GM12878 (cell line): ENCODE measurements around the gene ATF2. TPM values are rescaled to one million over a fixed set of nuclear protein-coding genes. Genes with fewer than 3 reads are reported as not detected.

Source experiments
- CEBPB ChIP-seq, 2 experiments: fragments of 150-350 bp in 1 of 2; IDR thresholded peaks; 2 replicates each; pipeline ENCODE4 v1.6.1; 2012 to 2014; ENCODE audit warnings: low read depth in 2 of 2, low read length in 2 of 2, borderline replicate concordance in 1 of 2, inconsistent platforms in 1 of 2
- CHD1 ChIP-seq: IDR thresholded peaks from 2 replicates; pipeline ENCODE4 v1.6.1; 2012; ENCODE audit warnings: low read depth, low read length, improper control_type of control experiment
- CHD4 ChIP-seq: fragments of 200-600 bp; sonication (generic); IDR thresholded peaks from 2 replicates; pipeline ENCODE4 v1.6.1; 2016; ENCODE audit warnings: mild to moderate bottlenecking
- KLF5 ChIP-seq: fragments of 450-650 bp; IDR thresholded peaks from 2 replicates; pipeline ENCODE4 v1.6.1; 2014; ENCODE audit warnings: mild to moderate bottlenecking; ENCODE audit not compliant: partially characterized antibody
- MEF2B ChIP-seq: fragments of 450-650 bp; IDR thresholded peaks from 2 replicates; pipeline ENCODE4 v1.6.1; 2018; ENCODE audit warnings: mild to moderate bottlenecking, moderate library complexity; ENCODE audit not compliant: partially characterized antibody, poor library complexity, severe bottlenecking
- NR2C2 ChIP-seq: IDR thresholded peaks from 2 replicates; pipeline ENCODE4 v1.6.1; 2011; ENCODE audit warnings: borderline replicate concordance, low read depth; ENCODE audit not compliant: control insufficient read depth, insufficient read length
- NR2F1 ChIP-seq: fragments of 450-650 bp; conservative IDR thresholded peaks from 2 replicates; pipeline ENCODE4 v1.6.1; 2017; ENCODE audit warnings: mild to moderate bottlenecking
- PML ChIP-seq: IDR thresholded peaks from 2 replicates; pipeline ENCODE4 v1.6.1; 2012; ENCODE audit warnings: low read length, inconsistent platforms
- RB1 ChIP-seq: fragments of 450-650 bp; formaldehyde crosslinking; IDR thresholded peaks from 2 replicates; pipeline ENCODE4 v1.6.1; 2017; ENCODE audit warnings: mild to moderate bottlenecking, borderline replicate concordance
- SMAD5 ChIP-seq: IDR thresholded peaks from 2 replicates; pipeline ENCODE4 v1.6.1; 2016; ENCODE audit warnings: antibody characterized with exemption, low read depth
- SMC3 ChIP-seq: IDR thresholded peaks from 2 replicates; pipeline ENCODE4 v1.6.1; 2011; ENCODE audit warnings: low read length, improper control_type of control experiment, borderline replicate concordance
- STAT3 ChIP-seq: IDR thresholded peaks from 2 replicates; pipeline ENCODE4 v1.6.1; 2011; ENCODE audit warnings: low read depth, low read length, improper control_type of control experiment
- TCF12 ChIP-seq: IDR thresholded peaks from 2 replicates; pipeline ENCODE4 v1.6.1; 2011; ENCODE audit warnings: low read depth, mild to moderate bottlenecking, low read length
- TCF7 ChIP-seq: IDR thresholded peaks from 2 replicates; pipeline ENCODE4 v1.6.1; 2014; ENCODE audit warnings: antibody characterized with exemption, borderline replicate concordance
- ZNF217 ChIP-seq: fragments of 450-650 bp; IDR thresholded peaks from 2 replicates; pipeline ENCODE4 v1.6.1; 2017; ENCODE audit warnings: antibody characterized with exemption, mild to moderate bottlenecking
- ZZZ3 ChIP-seq: IDR thresholded peaks from 2 replicates; pipeline ENCODE4 v1.6.1; 2011; ENCODE audit warnings: low read depth; ENCODE audit not compliant: control insufficient read depth, insufficient read length
- polyA plus RNA-seq, 11 experiments: library from polyadenylated mRNA; depleted of rRNA in 4 of 11; unstranded in 6 of 11; stranded (reverse) in 5 of 11; fragments of >200 nt; fragmentation: Nextera tagmentation in 4 of 11; fragmentation: Illumina TruSeq in 1 of 11; extraction: Ambion mirVana in 4 of 11; extraction: Trizol in 1 of 11; gene quantifications; 1 replicate in 1 of 11; 2 replicates in 10 of 11; pipeline versions ENCODE4 v1.2.1 to v1.2.3, GENCODE V29; 2011 to 2016; ENCODE audit warnings: inconsistent platforms in 2 of 11, missing spikeins in 2 of 11, low read depth in 1 of 11
- total RNA-seq, 4 experiments: library from RNA; depleted of rRNA in 3 of 4; stranded (reverse); fragments of >200 nt in 3 of 4; fragmentation: Illumina TruSeq in 1 of 4; extraction: Trizol in 1 of 4; gene quantifications; 2 replicates each; pipeline versions ENCODE4 v1.2.1 to v1.2.3, GENCODE V29; 2013 to 2021
- TF ChIP-seq, protein P1 (sequence below): fragments of 450-650 bp; IDR thresholded peaks from 2 replicates; pipeline ENCODE4 v1.6.1; 2017; ENCODE audit warnings: mild to moderate bottlenecking
- TF ChIP-seq, protein P2 (sequence below): IDR thresholded peaks from 2 replicates; pipeline ENCODE4 v1.6.1; 2012; ENCODE audit warnings: low read depth, low read length, improper control_type of control experiment
- TF ChIP-seq, protein P3 (sequence below): fragments of 450-650 bp; IDR thresholded peaks from 2 replicates; pipeline ENCODE4 v1.6.1; 2017; ENCODE audit warnings: mild to moderate bottlenecking, low read depth, inconsistent platforms; ENCODE audit not compliant: poor library complexity, severe bottlenecking
- TF ChIP-seq, protein P4 (sequence below): fragments of 150-350 bp; IDR thresholded peaks from 2 replicates; pipeline ENCODE4 v1.6.1; 2014; ENCODE audit warnings: mild to moderate bottlenecking, low read depth, low read length
- TF ChIP-seq, protein P5 (sequence below), 3 experiments: IDR thresholded peaks in 2 of 3; conservative IDR thresholded peaks in 1 of 3; 2 replicates each; pipeline ENCODE4 v1.5.1; 2011; ENCODE audit warnings: low read depth in 3 of 3, low read length in 3 of 3, mild to moderate bottlenecking in 3 of 3, control low read depth in 2 of 3, moderate library complexity in 2 of 3, inconsistent platforms in 1 of 3, mixed read lengths in 1 of 3; ENCODE audit not compliant: control insufficient read depth in 2 of 3, insufficient read depth in 1 of 3; ENCODE audit errors: extremely low read depth in 1 of 3

Gene ATF2
- total and polyA plus RNA-seq, 10 of the 15 experiments (the other 5 are each of a cell fraction or from before 2014, with no cell fraction given) = 10.3 to 78.0 (median 36.0) TPM

DNA sequence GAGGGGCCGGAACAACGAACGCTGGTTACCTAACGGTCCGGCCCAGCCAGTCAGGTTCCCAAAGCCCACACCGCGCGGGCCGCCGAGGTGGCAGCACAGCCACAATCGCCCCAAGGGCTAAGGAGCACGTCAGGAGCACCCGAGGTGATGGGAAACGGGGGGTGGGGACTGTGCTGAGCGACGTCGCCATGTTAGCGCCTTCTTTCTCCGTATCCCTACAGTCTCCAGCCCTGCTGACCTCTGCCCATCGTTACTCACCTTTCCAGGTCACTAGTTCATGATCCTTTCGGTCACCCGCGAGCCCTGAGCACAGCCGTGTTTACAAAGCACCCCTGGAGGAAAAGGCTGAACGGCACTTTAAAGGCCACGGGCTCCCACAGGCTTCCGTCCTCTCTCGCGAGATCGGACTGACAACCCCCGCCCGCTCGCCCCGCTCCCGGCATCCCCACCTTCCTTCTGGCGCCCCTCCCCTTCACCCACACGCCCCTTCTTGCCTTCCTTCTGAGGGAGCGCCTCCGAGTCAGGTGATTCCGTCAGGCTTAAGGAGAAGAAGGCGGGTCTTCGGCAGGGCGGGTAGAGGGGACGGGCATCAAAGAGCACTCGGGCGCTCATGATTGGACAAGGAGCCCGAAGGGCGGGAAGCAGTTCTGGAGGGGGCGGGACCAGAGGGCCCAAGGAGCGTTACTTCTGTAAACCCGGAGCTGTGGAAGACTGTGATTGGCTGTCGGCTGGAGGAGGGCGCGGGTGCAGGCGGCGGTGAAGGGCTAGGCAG, at the start of gene ATF2 (continued):
- TF ChIP-seq, protein P1, sequence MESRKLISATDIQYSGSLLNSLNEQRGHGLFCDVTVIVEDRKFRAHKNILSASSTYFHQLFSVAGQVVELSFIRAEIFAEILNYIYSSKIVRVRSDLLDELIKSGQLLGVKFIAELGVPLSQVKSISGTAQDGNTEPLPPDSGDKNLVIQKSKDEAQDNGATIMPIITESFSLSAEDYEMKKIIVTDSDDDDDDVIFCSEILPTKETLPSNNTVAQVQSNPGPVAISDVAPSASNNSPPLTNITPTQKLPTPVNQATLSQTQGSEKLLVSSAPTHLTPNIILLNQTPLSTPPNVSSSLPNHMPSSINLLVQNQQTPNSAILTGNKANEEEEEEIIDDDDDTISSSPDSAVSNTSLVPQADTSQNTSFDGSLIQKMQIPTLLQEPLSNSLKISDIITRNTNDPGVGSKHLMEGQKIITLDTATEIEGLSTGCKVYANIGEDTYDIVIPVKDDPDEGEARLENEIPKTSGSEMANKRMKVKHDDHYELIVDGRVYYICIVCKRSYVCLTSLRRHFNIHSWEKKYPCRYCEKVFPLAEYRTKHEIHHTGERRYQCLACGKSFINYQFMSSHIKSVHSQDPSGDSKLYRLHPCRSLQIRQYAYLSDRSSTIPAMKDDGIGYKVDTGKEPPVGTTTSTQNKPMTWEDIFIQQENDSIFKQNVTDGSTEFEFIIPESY = no peak; the same call in 1 of the 2 replicates
- no peak for TF ChIP-seq CEBPB (IDR thresholded peaks at IDR 0.05; ENCODE audit: borderline replicate concordance in 1 of 2, low read depth in 2 of 2, low read length in 2 of 2)
- TF ChIP-seq CHD1 = no peak
- no peak for TF ChIP-seq SMC3
- TF ChIP-seq TCF12 = 0 out of 2 replicates have a peak, but pooled peaks have one; percentile 21
- TF ChIP-seq, protein P2, sequence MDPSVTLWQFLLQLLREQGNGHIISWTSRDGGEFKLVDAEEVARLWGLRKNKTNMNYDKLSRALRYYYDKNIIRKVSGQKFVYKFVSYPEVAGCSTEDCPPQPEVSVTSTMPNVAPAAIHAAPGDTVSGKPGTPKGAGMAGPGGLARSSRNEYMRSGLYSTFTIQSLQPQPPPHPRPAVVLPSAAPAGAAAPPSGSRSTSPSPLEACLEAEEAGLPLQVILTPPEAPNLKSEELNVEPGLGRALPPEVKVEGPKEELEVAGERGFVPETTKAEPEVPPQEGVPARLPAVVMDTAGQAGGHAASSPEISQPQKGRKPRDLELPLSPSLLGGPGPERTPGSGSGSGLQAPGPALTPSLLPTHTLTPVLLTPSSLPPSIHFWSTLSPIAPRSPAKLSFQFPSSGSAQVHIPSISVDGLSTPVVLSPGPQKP = peak; percentile 46; the same call in 1 of the 2 replicates
- TF ChIP-seq SMAD5 = peak; percentile 63; the same call in 1 of the 2 replicates
- no peak for TF ChIP-seq STAT3
- no peak for TF ChIP-seq CHD4
- peak; percentile 40 for TF ChIP-seq KLF5
- no peak for TF ChIP-seq ZZZ3
- TF ChIP-seq NR2C2 = no peak
- TF ChIP-seq ZNF217 = no peak
- TF ChIP-seq, protein P3, sequence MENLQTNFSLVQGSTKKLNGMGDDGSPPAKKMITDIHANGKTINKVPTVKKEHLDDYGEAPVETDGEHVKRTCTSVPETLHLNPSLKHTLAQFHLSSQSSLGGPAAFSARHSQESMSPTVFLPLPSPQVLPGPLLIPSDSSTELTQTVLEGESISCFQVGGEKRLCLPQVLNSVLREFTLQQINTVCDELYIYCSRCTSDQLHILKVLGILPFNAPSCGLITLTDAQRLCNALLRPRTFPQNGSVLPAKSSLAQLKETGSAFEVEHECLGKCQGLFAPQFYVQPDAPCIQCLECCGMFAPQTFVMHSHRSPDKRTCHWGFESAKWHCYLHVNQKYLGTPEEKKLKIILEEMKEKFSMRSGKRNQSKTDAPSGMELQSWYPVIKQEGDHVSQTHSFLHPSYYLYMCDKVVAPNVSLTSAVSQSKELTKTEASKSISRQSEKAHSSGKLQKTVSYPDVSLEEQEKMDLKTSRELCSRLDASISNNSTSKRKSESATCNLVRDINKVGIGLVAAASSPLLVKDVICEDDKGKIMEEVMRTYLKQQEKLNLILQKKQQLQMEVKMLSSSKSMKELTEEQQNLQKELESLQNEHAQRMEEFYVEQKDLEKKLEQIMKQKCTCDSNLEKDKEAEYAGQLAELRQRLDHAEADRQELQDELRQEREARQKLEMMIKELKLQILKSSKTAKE = no peak
- TF ChIP-seq, protein P4, sequence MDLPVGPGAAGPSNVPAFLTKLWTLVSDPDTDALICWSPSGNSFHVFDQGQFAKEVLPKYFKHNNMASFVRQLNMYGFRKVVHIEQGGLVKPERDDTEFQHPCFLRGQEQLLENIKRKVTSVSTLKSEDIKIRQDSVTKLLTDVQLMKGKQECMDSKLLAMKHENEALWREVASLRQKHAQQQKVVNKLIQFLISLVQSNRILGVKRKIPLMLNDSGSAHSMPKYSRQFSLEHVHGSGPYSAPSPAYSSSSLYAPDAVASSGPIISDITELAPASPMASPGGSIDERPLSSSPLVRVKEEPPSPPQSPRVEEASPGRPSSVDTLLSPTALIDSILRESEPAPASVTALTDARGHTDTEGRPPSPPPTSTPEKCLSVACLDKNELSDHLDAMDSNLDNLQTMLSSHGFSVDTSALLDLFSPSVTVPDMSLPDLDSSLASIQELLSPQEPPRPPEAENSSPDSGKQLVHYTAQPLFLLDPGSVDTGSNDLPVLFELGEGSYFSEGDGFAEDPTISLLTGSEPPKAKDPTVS = no peak
- TF ChIP-seq NR2F1 = peak; percentile 67
- TF ChIP-seq RB1 = no peak
- no peak for TF ChIP-seq TCF7
- TF ChIP-seq MEF2B = no peak
- TF ChIP-seq PML = peak; percentile 79; the same call in 1 of the 2 replicates
- TF ChIP-seq, protein P5, sequence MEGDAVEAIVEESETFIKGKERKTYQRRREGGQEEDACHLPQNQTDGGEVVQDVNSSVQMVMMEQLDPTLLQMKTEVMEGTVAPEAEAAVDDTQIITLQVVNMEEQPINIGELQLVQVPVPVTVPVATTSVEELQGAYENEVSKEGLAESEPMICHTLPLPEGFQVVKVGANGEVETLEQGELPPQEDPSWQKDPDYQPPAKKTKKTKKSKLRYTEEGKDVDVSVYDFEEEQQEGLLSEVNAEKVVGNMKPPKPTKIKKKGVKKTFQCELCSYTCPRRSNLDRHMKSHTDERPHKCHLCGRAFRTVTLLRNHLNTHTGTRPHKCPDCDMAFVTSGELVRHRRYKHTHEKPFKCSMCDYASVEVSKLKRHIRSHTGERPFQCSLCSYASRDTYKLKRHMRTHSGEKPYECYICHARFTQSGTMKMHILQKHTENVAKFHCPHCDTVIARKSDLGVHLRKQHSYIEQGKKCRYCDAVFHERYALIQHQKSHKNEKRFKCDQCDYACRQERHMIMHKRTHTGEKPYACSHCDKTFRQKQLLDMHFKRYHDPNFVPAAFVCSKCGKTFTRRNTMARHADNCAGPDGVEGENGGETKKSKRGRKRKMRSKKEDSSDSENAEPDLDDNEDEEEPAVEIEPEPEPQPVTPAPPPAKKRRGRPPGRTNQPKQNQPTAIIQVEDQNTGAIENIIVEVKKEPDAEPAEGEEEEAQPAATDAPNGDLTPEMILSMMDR (IDR thresholded peaks at IDR 0.05 in 2 of 3, conservative IDR thresholded peaks at IDR 0.05 in 1 of 3; ENCODE audit: control insufficient read depth in 2 of 3, extremely low read depth in 1 of 3, insufficient read depth in 1 of 3, low read depth in 3 of 3, low read length in 3 of 3) = no peak
